Esophagus muscularis mucosa (tissue), 3 donors: ENCODE results near the gene IFIT1B.

Experiments used
- POLR2AphosphoS5 ChIP-seq, 2 donors: sonication (generic); formaldehyde crosslinking; IDR thresholded peaks; one replicate each; pipeline ENCODE4 v1.6.1; 2017; ENCODE audit warnings: antibody characterized with exemption in 2 of 2
- TF ChIP-seq, protein P1 (sequence below), 3 experiments: fragments of 200-600 bp in 2 of 3; fragments of 450-650 bp in 1 of 3; sonication (generic) in 2 of 3; IDR thresholded peaks; one replicate each; pipeline ENCODE4 v1.5.1; 2017 to 2019; ENCODE audit warnings: antibody characterized with exemption in 3 of 3, mild to moderate bottlenecking in 2 of 3, moderate library complexity in 1 of 3

DNA sequence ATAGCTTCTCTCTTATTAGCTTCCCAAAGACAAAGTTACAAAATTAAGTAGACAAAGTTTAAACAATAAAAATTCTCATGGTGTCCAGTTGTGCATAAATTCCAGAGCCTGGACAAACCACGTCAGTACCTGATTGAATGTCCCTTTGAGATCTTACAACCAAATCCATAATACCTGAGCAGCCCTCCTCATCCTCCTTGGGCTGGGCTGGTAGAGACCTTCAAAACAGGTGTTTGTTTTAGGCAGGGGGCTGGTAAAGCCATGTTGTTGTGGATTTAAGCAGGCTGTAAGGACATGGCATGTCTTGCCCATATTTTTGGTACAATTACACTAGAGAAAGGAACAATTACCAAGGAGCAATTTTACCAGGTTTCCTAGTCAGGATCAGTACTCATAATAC, 38.6 kb downstream of the IFIT1B start:
- TF ChIP-seq, protein P1, sequence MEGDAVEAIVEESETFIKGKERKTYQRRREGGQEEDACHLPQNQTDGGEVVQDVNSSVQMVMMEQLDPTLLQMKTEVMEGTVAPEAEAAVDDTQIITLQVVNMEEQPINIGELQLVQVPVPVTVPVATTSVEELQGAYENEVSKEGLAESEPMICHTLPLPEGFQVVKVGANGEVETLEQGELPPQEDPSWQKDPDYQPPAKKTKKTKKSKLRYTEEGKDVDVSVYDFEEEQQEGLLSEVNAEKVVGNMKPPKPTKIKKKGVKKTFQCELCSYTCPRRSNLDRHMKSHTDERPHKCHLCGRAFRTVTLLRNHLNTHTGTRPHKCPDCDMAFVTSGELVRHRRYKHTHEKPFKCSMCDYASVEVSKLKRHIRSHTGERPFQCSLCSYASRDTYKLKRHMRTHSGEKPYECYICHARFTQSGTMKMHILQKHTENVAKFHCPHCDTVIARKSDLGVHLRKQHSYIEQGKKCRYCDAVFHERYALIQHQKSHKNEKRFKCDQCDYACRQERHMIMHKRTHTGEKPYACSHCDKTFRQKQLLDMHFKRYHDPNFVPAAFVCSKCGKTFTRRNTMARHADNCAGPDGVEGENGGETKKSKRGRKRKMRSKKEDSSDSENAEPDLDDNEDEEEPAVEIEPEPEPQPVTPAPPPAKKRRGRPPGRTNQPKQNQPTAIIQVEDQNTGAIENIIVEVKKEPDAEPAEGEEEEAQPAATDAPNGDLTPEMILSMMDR (IDR thresholded peaks at IDR 0.05) = no peak
- no peak for TF ChIP-seq POLR2AphosphoS5 (IDR thresholded peaks at IDR 0.05)
